Eye (tissue), 1 donor: Measurements from ENCODE around the gene CR2.
"Not testable (repeated sequence)": the region's sequence is repeated elsewhere in the genome, so short reads cannot be mapped to it uniquely, and the experiment has no call there.

Source experiments
- DNase-seq: peaks from one replicate; pipeline ENCODE4 v3.0.0-alpha.2; 2015

CR2 gene

DNA sequence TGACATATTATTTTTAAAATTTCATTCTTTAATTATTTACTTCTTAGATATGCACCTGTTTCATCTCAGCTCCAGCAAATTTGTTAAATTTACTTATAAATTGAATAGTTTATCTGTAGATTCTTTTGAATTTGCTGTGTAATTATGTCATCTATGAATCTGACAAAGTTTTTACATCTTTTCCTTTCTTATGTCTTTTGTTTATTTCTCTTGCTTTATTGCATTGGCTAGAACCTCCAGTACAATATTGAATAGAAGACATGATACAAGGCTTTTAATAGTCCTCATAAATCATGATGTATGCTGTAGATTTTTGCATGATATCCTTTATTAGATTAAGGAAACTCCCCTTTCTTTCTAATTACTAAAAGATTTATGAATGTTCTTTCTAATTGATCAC lies 62.6 kb downstream of the CR2 start:
- no peak for DNase-seq

DNA sequence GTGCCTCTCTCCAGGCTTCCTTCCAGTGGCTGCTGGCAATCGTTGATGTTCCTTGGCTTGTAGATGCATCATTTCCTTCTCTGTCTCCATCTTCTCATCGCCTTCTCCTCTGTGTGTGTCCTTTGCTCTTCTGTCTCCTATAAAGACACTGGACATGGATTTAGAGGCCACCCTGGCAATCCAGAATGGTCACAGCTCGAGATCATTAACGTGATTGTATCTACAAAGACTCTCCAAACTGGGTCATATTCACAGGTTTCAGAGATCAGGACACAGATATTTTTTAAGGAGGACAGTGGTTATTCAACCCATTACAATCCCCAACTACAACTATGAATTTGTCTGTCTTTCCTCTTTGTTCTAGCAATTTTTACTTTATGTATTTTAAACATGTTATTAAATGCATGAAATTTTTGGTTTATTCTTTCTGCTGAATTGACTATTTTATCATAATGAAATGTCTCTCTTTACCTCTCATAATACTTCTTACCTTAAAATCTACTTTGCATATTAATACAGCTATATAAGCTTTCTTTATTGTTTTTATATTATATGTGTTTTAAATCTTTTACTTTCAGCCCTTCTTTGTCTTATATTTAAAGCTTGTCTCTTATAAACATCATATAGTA lies 64.6 kb downstream of the CR2 start:
- no peak for DNase-seq

DNA sequence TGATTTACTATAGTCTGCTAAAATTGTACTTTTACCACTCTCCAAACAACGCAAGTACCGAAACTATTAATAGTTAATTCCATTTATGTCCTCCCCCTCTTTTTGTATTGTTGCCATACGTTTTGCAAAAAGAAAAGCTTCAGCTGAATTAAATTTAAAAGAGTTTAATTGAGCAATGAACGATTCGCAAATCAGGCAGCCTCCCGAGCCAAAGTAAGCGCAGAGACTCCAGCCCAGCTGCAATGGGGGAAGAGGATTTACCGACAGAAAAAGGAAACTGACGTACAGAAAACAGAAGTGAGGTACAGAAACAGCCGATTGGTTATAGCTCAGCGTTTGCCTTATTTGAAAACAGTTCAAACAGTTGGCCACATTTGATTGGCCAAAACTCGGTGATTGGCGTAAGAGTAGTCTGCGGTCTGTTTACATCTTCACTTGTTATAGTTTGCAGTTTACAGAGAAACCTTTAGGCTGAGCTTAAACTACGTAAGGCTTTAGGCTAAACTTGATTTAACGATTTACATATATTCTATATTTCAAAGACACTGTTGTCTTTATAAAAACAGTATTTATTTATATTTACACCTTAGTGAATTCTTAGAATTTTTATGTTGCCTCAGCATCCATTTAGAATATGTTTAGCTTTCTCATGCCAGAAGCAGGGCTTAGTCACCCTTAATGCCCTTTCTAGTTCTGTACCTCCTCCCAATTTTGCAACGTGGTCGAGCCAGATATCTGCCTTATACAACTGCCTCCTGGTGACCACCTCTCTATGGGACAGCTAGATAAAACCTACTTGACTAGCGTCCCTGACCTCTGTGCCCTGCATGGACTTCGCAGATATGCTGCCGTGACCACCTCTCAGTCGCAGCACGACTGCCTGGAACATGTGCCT lies 65.6 kb downstream of the CR2 start:
- no peak for DNase-seq

DNA sequence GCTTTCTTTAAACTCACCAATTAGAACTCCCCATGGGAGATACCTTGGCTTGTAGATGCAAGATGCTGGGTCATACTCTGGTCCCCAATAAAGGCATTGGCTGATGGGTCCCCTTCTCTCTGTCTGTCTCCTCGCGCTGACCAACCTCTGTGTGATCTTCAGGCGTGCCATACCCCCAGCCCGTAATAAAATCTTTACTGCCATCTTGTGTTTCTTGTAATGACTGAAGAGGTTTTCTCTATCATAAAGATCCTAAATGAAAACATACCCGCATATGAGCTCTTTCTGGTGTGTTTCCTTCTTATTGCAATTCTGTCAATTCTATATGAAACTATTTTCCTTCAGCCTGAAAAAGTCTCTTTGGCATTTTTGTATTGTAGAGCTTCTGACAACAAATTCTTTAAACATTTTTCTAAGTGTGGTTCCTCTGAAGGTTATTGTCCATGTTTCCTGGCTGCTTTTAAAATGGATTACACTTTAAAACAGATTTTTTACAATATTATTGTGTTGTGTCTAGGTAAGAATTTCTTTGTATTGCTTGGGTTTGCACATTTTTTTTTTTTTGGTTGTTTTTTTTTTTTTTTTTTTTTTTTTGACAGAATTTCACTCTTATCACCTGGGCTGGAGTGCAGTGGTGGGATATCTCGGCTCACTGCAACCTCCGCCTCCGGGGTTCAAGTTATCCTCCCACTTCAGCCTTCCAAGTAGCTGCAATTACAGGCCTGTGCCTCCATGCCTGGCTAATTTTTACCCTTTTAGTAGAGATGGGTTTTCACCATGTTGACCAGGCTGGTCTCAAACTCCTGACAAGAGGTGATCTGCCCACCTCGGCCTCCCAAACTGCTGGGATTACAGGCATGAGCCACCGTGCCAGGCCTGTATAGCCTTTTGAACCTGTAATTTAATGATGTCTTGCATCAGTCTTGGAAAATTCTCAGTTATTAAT lies 66.5 kb downstream of the CR2 start:
- not testable (repeated sequence) for DNase-seq

DNA sequence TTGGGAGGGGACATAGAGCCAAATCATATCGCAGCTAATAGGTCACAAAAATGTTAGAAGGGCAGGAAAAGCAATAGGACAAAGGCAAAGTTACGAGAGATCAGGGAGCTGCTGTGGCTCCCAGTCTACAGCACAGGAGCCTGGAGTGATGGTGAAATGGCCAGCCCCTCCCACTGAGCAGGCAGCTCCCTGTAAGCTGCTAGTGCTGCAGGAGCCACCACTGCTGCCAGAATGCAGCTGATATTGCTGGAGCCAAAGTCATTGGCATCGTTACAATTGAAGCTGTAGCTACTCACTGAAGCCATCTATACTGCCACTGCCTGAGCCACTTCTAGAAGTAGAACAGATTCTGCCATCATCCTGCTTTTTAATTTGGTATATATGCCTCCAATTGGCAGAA lies 71.1 kb downstream of the CR2 start:
- not testable (repeated sequence) for DNase-seq

DNA sequence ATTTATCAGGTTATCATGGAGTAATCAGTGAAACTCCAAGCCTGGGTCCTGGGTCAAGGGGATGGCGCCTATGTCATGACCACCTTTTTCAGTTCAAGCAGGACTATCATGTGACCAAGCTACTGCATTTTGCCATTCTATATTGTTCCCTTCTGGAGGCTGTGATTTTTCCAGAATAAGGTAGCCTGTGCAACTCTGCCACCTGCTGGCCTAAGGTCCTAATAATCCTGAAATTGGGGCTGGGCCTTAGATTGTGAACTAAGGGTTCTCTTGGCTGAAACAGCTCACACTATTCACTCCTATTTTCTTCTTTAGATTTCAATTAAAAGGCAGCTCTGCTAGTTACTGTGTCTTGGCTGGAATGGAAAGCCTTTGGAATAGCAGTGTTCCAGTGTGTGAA lies 74.3 kb downstream of the CR2 start:
- DNase-seq = not testable (repeated sequence)

DNA sequence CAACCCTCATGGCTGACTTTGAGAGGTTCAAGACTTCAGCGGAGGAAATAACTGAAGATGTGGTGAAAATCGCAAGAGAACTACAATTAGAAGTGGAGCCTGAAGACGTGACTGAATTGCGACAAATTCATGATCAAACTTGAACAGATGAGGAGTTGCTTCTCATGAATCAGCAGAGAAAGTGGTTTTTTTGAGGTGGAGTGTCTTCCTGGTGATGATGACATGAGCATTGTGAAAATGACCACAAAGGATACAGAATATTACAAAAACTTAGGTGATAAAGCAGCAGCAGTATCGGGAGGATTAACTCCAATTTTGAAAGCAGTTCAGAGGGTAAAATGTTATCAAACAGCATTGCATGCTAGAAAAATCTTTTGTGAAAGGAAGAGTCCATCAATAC lies 82.1 kb downstream of the CR2 start:
- not testable (repeated sequence) for DNase-seq
